Liver (tissue), 9 donors: ENCODE results near the gene MAP2K7. TPM values are rescaled to one million over a fixed set of nuclear protein-coding genes. Genes with fewer than 3 reads are reported as not detected.
"Not testable (repeated sequence)": the region's sequence is repeated elsewhere in the genome, so short reads cannot be mapped to it uniquely, and the experiment has no call there.

ENCODE experiments used
- DNase-seq: peaks from one replicate; pipeline ENCODE4 v3.0.0-alpha.2; 2017; ENCODE audit warnings: low spot score
- H3K27ac ChIP-seq, 2 donors: one replicate each; pipeline ENCODE4 v1.7.0; 2013; ENCODE audit warnings: inconsistent platforms in 2 of 2, low read length in 2 of 2, control low read depth in 1 of 2, low read depth in 1 of 2, mild to moderate bottlenecking in 1 of 2
- H3K27me3 ChIP-seq, 4 donors: one replicate each; pipeline versions ENCODE4 v1.6.1 to v1.7.0; 2013; ENCODE audit warnings: low read length in 3 of 4, inconsistent platforms in 1 of 4, mild to moderate bottlenecking in 1 of 4, moderate library complexity in 1 of 4; ENCODE audit not compliant: control insufficient read depth in 4 of 4, insufficient read depth in 4 of 4
- H3K36me3 ChIP-seq, 4 donors: one replicate each; pipeline versions ENCODE4 v1.6.1 to v1.7.0; 2013; ENCODE audit warnings: low read length in 3 of 4, mild to moderate bottlenecking in 3 of 4, low read depth in 1 of 4, moderate library complexity in 1 of 4; ENCODE audit not compliant: control insufficient read depth in 4 of 4, insufficient read depth in 3 of 4
- H3K4me1 ChIP-seq, 4 donors: one replicate each; pipeline versions ENCODE4 v1.6.1 to v1.7.0; 2013; ENCODE audit warnings: low read length in 3 of 4, mild to moderate bottlenecking in 3 of 4, moderate library complexity in 1 of 4; ENCODE audit not compliant: control insufficient read depth in 4 of 4, insufficient read depth in 4 of 4
- H3K4me3 ChIP-seq, 3 donors: one replicate each; pipeline versions ENCODE4 v1.6.1 to v1.7.0; 2013; ENCODE audit warnings: low read length in 3 of 3, control low read depth in 1 of 3, low read depth in 1 of 3, mild to moderate bottlenecking in 1 of 3
- H3K9ac ChIP-seq, 2 donors: one replicate each; pipeline ENCODE4 v1.7.0; 2013; ENCODE audit warnings: low read length in 2 of 2, mild to moderate bottlenecking in 2 of 2, moderate library complexity in 2 of 2, control low read depth in 1 of 2, low read depth in 1 of 2
- H3K9me3 ChIP-seq, 4 donors: one replicate each; pipeline versions ENCODE4 v1.6.1 to v1.7.0; 2013; ENCODE audit warnings: low read length in 3 of 4; ENCODE audit not compliant: control insufficient read depth in 4 of 4
- EGR1 ChIP-seq, 2 donors: IDR thresholded peaks; 2 replicates each; pipeline ENCODE4 v1.6.1; 2016 to 2018; ENCODE audit warnings: antibody characterized with exemption in 2 of 2, low read depth in 2 of 2
- FOXA2 ChIP-seq: IDR thresholded peaks from 2 replicates; pipeline ENCODE4 v1.6.1; 2016; ENCODE audit warnings: antibody characterized with exemption
- GABPA ChIP-seq, 2 donors: IDR thresholded peaks in 1 of 2; conservative IDR thresholded peaks in 1 of 2; 2 replicates each; pipeline ENCODE4 v1.6.1; 2016; ENCODE audit warnings: antibody characterized with exemption in 2 of 2, mild to moderate bottlenecking in 1 of 2, moderate library complexity in 1 of 2
- JUND ChIP-seq, 2 donors: IDR thresholded peaks; 2 replicates each; pipeline ENCODE4 v1.6.1; 2016; ENCODE audit warnings: antibody characterized with exemption in 2 of 2
- RAD21 ChIP-seq, 2 donors: IDR thresholded peaks; 2 replicates each; pipeline ENCODE4 v1.6.1; 2016; ENCODE audit warnings: antibody characterized with exemption in 2 of 2, mild to moderate bottlenecking in 2 of 2
- RXRA ChIP-seq, 2 donors: IDR thresholded peaks; 2 replicates each; pipeline ENCODE4 v1.6.1; 2017 to 2018; ENCODE audit warnings: antibody characterized with exemption in 2 of 2, mild to moderate bottlenecking in 1 of 2
- SP1 ChIP-seq: IDR thresholded peaks from 2 replicates; pipeline ENCODE4 v1.6.1; 2018; ENCODE audit warnings: antibody characterized with exemption, mild to moderate bottlenecking
- TAF1 ChIP-seq: conservative IDR thresholded peaks from 2 replicates; pipeline ENCODE4 v1.6.1; 2016; ENCODE audit warnings: antibody characterized with exemption, mild to moderate bottlenecking
- WGBS: extraction: QIAGEN DNeasy Blood & Tissue Kit; methylation state at CpG from one replicate; pipeline ENCODE4 v1.1.7; 2013; 5-methylcytosine and 5-hydroxymethylcytosine counted together
- polyA plus RNA-seq, 2 donors: library from polyadenylated mRNA; stranded (reverse) in 1 of 2; unstranded in 1 of 2; fragments of 200-250 nt in 1 of 2; fragments of >200 nt in 1 of 2; fragmentation: Nextera tagmentation in 1 of 2; extraction: Ambion mirVana in 1 of 2; gene quantifications; one replicate each; pipeline versions ENCODE4 v1.2.1 to v1.2.3, GENCODE V29; 2013 to 2015
- total RNA-seq, 2 donors: library from RNA; depleted of rRNA; stranded (reverse); fragments of >200 nt; gene quantifications; one replicate each; pipeline ENCODE4 v1.2.3, GENCODE V29; 2014
- TF ChIP-seq, protein P1 (sequence below): fragments of 150-350 bp; IDR thresholded peaks from 2 replicates; pipeline ENCODE4 v1.5.1; 2017; ENCODE audit warnings: improper control_type of control experiment, low read depth, low read length; ENCODE audit not compliant: missing input control
- TF ChIP-seq, protein P2 (sequence below): IDR thresholded peaks from 2 replicates; pipeline ENCODE4 v1.6.1; 2016; ENCODE audit warnings: antibody characterized with exemption, mild to moderate bottlenecking
- TF ChIP-seq, protein P3 (sequence below): IDR thresholded peaks from 2 replicates; pipeline ENCODE4 v1.6.1; 2016; ENCODE audit warnings: antibody characterized with exemption
- donor health status: healthy.
- donor health status: healthy.
- donor health status: healthy.
- donor health status: healthy.
- donor health status: healthy.

The MAP2K7 gene
- total and polyA plus RNA-seq, 4 donors: 3.0 to 11.7 (median 9.5) TPM

DNA sequence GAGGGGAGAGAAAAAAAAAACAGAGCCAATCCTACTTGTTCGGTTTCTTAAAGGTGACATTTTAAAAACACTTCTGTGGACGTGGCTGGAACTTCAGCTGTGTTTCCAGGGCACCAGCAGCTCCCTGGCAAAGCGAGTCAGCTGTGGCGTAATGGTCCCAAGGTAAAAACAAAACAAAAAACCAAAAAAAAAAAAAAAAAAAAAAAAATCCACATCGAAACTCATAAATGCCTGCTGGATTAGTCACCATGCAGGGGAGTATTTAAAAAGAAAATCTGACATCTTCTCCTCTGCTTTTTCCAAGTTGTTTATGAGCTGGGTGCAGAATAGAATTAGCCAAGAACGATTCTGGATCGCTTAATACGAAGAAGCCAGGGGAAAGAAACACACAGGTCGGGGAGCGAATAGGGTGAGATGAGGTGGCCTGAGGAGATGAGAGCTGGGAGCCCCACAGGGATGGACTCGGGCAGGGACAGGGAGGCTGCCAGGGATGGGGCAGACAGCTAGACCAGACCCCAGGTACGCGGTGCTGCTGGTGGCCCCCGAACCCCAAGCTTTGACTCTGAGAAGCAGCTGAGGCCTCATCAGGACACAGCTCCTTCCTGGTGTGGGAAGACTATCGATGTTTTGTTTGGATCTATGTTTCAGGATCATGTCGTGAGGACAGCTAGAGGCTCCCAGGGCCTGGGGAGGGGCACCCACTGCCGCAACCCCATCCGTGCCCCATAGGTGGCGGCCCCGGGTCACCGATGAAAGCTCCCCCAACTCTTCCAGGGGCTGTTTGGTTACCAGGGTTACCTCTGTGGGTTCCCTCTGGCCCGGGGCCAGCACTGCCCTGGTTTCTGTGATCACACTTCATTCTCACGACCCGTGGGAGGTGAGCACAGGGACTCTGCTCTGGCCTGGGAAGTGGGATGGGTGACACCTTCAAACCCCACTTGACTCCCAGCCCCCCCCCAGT lies 25.3 kb downstream of the MAP2K7 start:
- H3K27ac ChIP-seq: no peak overlapping the region
- H3K9me3 ChIP-seq: no peaks in the 10 kb centered on the region
- peaks cover 8 to 12% (median 9%) of the 10 kb centered on the region in 4 donors for H3K4me1 ChIP-seq
- H3K27me3 ChIP-seq: no peaks in the 10 kb centered on the region
- peaks cover 12 to 38% (median 20%) of the 10 kb centered on the region in 4 donors for H3K36me3 ChIP-seq
- TF ChIP-seq JUND (IDR thresholded peaks at IDR 0.05) (no peak), RAD21 (IDR thresholded peaks at IDR 0.05) (no peak), TAF1 (no peak), EGR1 (IDR thresholded peaks at IDR 0.05; ENCODE audit: low read depth in 2 of 2) (no peak), GABPA (IDR thresholded peaks at IDR 0.05 in 1 of 2, conservative IDR thresholded peaks at IDR 0.05 in 1 of 2) (no peak)
- TF ChIP-seq, protein P1, sequence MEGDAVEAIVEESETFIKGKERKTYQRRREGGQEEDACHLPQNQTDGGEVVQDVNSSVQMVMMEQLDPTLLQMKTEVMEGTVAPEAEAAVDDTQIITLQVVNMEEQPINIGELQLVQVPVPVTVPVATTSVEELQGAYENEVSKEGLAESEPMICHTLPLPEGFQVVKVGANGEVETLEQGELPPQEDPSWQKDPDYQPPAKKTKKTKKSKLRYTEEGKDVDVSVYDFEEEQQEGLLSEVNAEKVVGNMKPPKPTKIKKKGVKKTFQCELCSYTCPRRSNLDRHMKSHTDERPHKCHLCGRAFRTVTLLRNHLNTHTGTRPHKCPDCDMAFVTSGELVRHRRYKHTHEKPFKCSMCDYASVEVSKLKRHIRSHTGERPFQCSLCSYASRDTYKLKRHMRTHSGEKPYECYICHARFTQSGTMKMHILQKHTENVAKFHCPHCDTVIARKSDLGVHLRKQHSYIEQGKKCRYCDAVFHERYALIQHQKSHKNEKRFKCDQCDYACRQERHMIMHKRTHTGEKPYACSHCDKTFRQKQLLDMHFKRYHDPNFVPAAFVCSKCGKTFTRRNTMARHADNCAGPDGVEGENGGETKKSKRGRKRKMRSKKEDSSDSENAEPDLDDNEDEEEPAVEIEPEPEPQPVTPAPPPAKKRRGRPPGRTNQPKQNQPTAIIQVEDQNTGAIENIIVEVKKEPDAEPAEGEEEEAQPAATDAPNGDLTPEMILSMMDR: peak; percentile 7
- WGBS: 83% methylated on average over 24 of the region's 24 CpGs
- no peak overlapping the region for H3K9ac ChIP-seq
- no peak overlapping the region for H3K4me3 ChIP-seq
- no peak for DNase-seq

DNA sequence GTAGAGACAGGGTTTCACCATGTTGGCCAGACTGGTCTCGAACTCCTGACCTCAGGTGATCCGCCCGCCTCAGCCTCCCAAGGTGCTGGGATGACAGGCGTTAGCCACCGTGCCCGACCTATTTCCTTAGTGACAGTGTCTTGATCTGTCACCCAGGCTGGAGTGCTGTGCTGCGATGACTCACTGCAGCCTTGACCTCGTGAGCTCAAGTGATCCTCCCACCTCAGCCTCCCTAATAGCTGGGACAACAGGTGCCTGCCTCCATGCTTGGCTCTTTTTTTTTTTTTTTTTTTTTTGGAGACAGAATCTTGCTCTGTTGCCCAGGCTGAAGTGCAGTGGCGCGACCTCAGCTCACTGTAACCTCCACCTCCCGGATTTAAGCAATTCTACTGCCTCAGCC lies 26.4 kb downstream of the MAP2K7 start:
- H3K27ac ChIP-seq, H3K27me3 ChIP-seq, H3K9me3 ChIP-seq, H3K9ac ChIP-seq, DNase-seq, H3K4me3 ChIP-seq: not testable (repeated sequence)
- WGBS: 94% methylated on average over 11 of the region's 11 CpGs
- peaks cover 12 to 40% (median 24%) of the 10 kb centered on the region in 4 donors for H3K36me3 ChIP-seq
- peaks cover 8 to 11% (median 9%) of the 10 kb centered on the region in 4 donors for H3K4me1 ChIP-seq

DNA sequence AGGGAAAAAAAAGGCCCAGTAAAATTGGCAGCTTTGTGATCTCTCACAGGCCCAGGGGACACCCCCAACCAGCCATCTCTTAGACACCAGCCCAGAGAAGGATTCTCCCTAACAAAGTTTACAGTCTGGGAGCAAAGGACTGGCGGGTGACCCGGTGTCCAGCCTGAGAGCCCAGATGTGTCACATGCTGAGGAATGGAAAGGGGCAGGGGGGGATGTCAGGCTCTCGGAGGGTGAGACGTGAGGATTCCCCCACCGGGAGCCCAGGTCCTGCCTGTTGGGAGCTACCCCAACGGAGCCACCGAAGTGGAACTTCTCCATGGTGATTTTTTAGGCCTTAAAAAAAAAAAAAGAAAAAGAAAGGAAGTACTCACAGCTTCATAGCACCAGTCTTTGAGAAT lies 27.1 kb downstream of the MAP2K7 start:
- 91% methylated on average over 7 of the region's 7 CpGs for WGBS
- no peak overlapping the region for H3K9ac ChIP-seq

More for the DNA sequence above, 27.1 kb downstream of the MAP2K7 start:
- H3K27me3 ChIP-seq: no peaks in the 10 kb centered on the region
- peaks cover 3 to 6% (median 5%) of the 10 kb centered on the region in 4 donors for H3K4me1 ChIP-seq
- no peak for DNase-seq
- TF ChIP-seq, protein P2, sequence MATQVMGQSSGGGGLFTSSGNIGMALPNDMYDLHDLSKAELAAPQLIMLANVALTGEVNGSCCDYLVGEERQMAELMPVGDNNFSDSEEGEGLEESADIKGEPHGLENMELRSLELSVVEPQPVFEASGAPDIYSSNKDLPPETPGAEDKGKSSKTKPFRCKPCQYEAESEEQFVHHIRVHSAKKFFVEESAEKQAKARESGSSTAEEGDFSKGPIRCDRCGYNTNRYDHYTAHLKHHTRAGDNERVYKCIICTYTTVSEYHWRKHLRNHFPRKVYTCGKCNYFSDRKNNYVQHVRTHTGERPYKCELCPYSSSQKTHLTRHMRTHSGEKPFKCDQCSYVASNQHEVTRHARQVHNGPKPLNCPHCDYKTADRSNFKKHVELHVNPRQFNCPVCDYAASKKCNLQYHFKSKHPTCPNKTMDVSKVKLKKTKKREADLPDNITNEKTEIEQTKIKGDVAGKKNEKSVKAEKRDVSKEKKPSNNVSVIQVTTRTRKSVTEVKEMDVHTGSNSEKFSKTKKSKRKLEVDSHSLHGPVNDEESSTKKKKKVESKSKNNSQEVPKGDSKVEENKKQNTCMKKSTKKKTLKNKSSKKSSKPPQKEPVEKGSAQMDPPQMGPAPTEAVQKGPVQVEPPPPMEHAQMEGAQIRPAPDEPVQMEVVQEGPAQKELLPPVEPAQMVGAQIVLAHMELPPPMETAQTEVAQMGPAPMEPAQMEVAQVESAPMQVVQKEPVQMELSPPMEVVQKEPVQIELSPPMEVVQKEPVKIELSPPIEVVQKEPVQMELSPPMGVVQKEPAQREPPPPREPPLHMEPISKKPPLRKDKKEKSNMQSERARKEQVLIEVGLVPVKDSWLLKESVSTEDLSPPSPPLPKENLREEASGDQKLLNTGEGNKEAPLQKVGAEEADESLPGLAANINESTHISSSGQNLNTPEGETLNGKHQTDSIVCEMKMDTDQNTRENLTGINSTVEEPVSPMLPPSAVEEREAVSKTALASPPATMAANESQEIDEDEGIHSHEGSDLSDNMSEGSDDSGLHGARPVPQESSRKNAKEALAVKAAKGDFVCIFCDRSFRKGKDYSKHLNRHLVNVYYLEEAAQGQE: no peak
- TF ChIP-seq, protein P3, sequence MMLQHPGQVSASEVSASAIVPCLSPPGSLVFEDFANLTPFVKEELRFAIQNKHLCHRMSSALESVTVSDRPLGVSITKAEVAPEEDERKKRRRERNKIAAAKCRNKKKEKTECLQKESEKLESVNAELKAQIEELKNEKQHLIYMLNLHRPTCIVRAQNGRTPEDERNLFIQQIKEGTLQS: no peak
- TF ChIP-seq SP1 (no peak), FOXA2 (no peak), RXRA (IDR thresholded peaks at IDR 0.05) (no peak)
- H3K9me3 ChIP-seq: no peaks in the 10 kb centered on the region
- no peak overlapping the region for H3K4me3 ChIP-seq
- H3K36me3 ChIP-seq: peaks cover 12 to 43% (median 27%) of the 10 kb centered on the region in 4 donors
- H3K27ac ChIP-seq: no peak overlapping the region
